ENCODE data around the gene SLC6A9.

The SLC6A9 gene

GRCh38 chr1:43968348-43968948 is 62.8 kb downstream of the SLC6A9 start:
- peak; percentile 60 for DNase-seq (ENCODE audit: low read depth)
- no peak for TF ChIP-seq POLR2A (IDR thresholded peaks at IDR 0.05; ENCODE audit: extremely low read depth, insufficient read length)
- no peak for TF ChIP-seq MYC (IDR thresholded peaks at IDR 0.05; ENCODE audit: low read depth, low read length)
- TF ChIP-seq MAX (IDR thresholded peaks at IDR 0.05; ENCODE audit: low read depth, low read length): no peak
- TF ChIP-seq CTCF (IDR thresholded peaks at IDR 0.05; ENCODE audit: low read depth, low read length): no peak
- no peak overlapping the region for H3K4me3 ChIP-seq (ENCODE audit: low read depth, low read length)

GRCh38 chr1:43965316-43965715 is 65.9 kb downstream of the SLC6A9 start:
- no peak for TF ChIP-seq MAX (IDR thresholded peaks at IDR 0.05; ENCODE audit: low read depth, low read length)
- TF ChIP-seq POLR2A (IDR thresholded peaks at IDR 0.05; ENCODE audit: extremely low read depth, insufficient read length): no peak
- TF ChIP-seq MYC (IDR thresholded peaks at IDR 0.05; ENCODE audit: low read depth, low read length): no peak
- no peak for TF ChIP-seq CTCF (IDR thresholded peaks at IDR 0.05; ENCODE audit: low read depth, low read length)
- no peak for DNase-seq (ENCODE audit: low read depth)
- H3K4me3 ChIP-seq (ENCODE audit: low read depth, low read length): no peak overlapping the region

- DNase-seq (ENCODE audit: low read depth): peak; percentile 52
- H3K4me3 ChIP-seq (ENCODE audit: low read depth, low read length): no peak overlapping the region
- no peak for TF ChIP-seq POLR2A (IDR thresholded peaks at IDR 0.05; ENCODE audit: extremely low read depth, insufficient read length)
- TF ChIP-seq CTCF (IDR thresholded peaks at IDR 0.05; ENCODE audit: low read depth, low read length): no peak
- TF ChIP-seq MYC (IDR thresholded peaks at IDR 0.05; ENCODE audit: low read depth, low read length): no peak
- no peak for TF ChIP-seq MAX (IDR thresholded peaks at IDR 0.05; ENCODE audit: low read depth, low read length)
These were observed 67.4 kb downstream of the SLC6A9 start for GRCh38 chr1:43963890-43964289.

- peak; percentile 64 for DNase-seq (ENCODE audit: low read depth)
- no peak overlapping the region for H3K4me3 ChIP-seq (ENCODE audit: low read depth, low read length)
- TF ChIP-seq MYC (IDR thresholded peaks at IDR 0.05; ENCODE audit: low read depth, low read length) (no peak), CTCF (IDR thresholded peaks at IDR 0.05; ENCODE audit: low read depth, low read length) (no peak), POLR2A (IDR thresholded peaks at IDR 0.05; ENCODE audit: extremely low read depth, insufficient read length) (no peak), MAX (IDR thresholded peaks at IDR 0.05; ENCODE audit: low read depth, low read length) (no peak)
These were observed 68.3 kb downstream of the SLC6A9 start for GRCh38 chr1:43963006-43963405.

- TF ChIP-seq MYC (IDR thresholded peaks at IDR 0.05; ENCODE audit: low read depth, low read length) (no peak), CTCF (IDR thresholded peaks at IDR 0.05; ENCODE audit: low read depth, low read length) (no peak), POLR2A (IDR thresholded peaks at IDR 0.05; ENCODE audit: extremely low read depth, insufficient read length) (no peak), MAX (IDR thresholded peaks at IDR 0.05; ENCODE audit: low read depth, low read length) (no peak)
- H3K4me3 ChIP-seq (ENCODE audit: low read depth, low read length): no peak overlapping the region
- no peak for DNase-seq (ENCODE audit: low read depth)
These were observed 68.9 kb downstream of the SLC6A9 start for GRCh38 chr1:43962324-43962723.

All from NB4 (cell line).